HPDE6-E6E7 (cell line): ENCODE data around the gene PVALB.
"Not testable (repeated sequence)": the region's sequence is repeated elsewhere in the genome, so short reads cannot be mapped to it uniquely, and the experiment has no call there.

Experiments
- DNase-seq: peaks from one replicate; pipeline ENCODE4 v3.0.0; 2011; ENCODE audit warnings: missing footprints; ENCODE audit errors: extremely low spot score

Gene PVALB

GRCh38 chr22:36756746-36757655 lies 59.8 kb downstream of the PVALB start:
- no peak for DNase-seq

- DNase-seq: no peak
Observed at GRCh38 chr22:36756031-36756430, 60.8 kb downstream of the PVALB start.

GRCh38 chr22:36755316-36755715 lies 61.5 kb downstream of the PVALB start:
- DNase-seq: no peak

- DNase-seq: not testable (repeated sequence)
Observed at GRCh38 chr22:36754881-36755280, 62.0 kb downstream of the PVALB start.

GRCh38 chr22:36753916-36754315 lies 62.9 kb downstream of the PVALB start:
- DNase-seq: no peak

GRCh38 chr22:36753120-36753802 lies 63.6 kb downstream of the PVALB start:
- DNase-seq: no peak
